ENCODE results near the gene NPAS3.

GRCh38 chr14:33756833-33757232, 818.2 kb downstream of the NPAS3 start:
- TF ChIP-seq CTCF (IDR thresholded peaks at IDR 0.05; ENCODE audit: extremely low read depth in 1 of 2, insufficient read depth in 1 of 2, low read depth in 1 of 2, low read length in 2 of 2) (no peak), POLR2AphosphoS5 (IDR thresholded peaks at IDR 0.05; ENCODE audit: insufficient read depth, low read depth, low read length) (no peak), EZH2 (IDR thresholded peaks at IDR 0.05; ENCODE audit: borderline replicate concordance, low read depth, low read length, severe bottlenecking) (no peak)

Data from endothelial cell of umbilical vein (primary cell).